Measurements from ENCODE around the gene NTRK1.

The NTRK1 gene

GRCh38 chr1:156846643-156847042 is 14.0 kb upstream of the NTRK1 start:
- Histone ChIP-seq H3K79me2 (ENCODE audit: insufficient read depth, low read length) (no peaks in the 10 kb centered on the region), H2AFZ (ENCODE audit: low read length) (no peak overlapping the region), H4K20me1 (ENCODE audit: insufficient read depth, low read length) (no peaks in the 10 kb centered on the region), H3K36me3 (ENCODE audit: insufficient read depth, low read length) (no peaks in the 10 kb centered on the region), H3K9me3 (ENCODE audit: low read length) (no peaks in the 10 kb centered on the region), H3K27me3 (ENCODE audit: insufficient read depth, low read length) (peaks cover 12% of the 10 kb centered on the region; the same call in 1 of the 2 replicates), H3F3A (ENCODE audit: insufficient read depth, low read length) (no peaks in the 10 kb centered on the region), H3K4me2 (ENCODE audit: low read length) (no peak overlapping the region), H3K9me2 (ENCODE audit: low read depth, low read length) (no peaks in the 10 kb centered on the region), H3K27ac (ENCODE audit: low read depth, low read length, poor library complexity, severe bottlenecking) (no peak overlapping the region), H3K4me1 (ENCODE audit: insufficient read depth, low read length, severe bottlenecking) (no peaks in the 10 kb centered on the region), H3K4me3 (ENCODE audit: low read depth, low read length, poor library complexity, severe bottlenecking) (no peak overlapping the region), H3K9ac (ENCODE audit: low read length) (no peak overlapping the region)
- TF ChIP-seq CTCF (IDR thresholded peaks at IDR 0.05; ENCODE audit: low read length): no peak
- no peak for TF ChIP-seq EZH2 (IDR thresholded peaks at IDR 0.05; ENCODE audit: borderline replicate concordance, low read length)

GRCh38 chr1:156847591-156848460 is 12.8 kb upstream of the NTRK1 start:
- TF ChIP-seq EZH2 (IDR thresholded peaks at IDR 0.05; ENCODE audit: borderline replicate concordance, low read length) (no peak), CTCF (IDR thresholded peaks at IDR 0.05; ENCODE audit: low read length) (no peak)
- H3K27ac ChIP-seq (ENCODE audit: low read depth, low read length, poor library complexity, severe bottlenecking): no peak overlapping the region

GRCh38 chr1:156848461-156849150 is 12.1 kb upstream of the NTRK1 start:
- Histone ChIP-seq H3K79me2 (ENCODE audit: insufficient read depth, low read length) (no peaks in the 10 kb centered on the region), H3K4me2 (ENCODE audit: low read length) (no peak overlapping the region), H3K27me3 (ENCODE audit: insufficient read depth, low read length) (peaks cover 14% of the 10 kb centered on the region; the same call in 1 of the 2 replicates), H3K27ac (ENCODE audit: low read depth, low read length, poor library complexity, severe bottlenecking) (no peak overlapping the region), H3K9me3 (ENCODE audit: low read length) (no peaks in the 10 kb centered on the region), H4K20me1 (ENCODE audit: insufficient read depth, low read length) (no peaks in the 10 kb centered on the region), H2AFZ (ENCODE audit: low read length) (no peak overlapping the region), H3K9ac (ENCODE audit: low read length) (no peak overlapping the region), H3K4me1 (ENCODE audit: insufficient read depth, low read length, severe bottlenecking) (no peaks in the 10 kb centered on the region), H3F3A (ENCODE audit: insufficient read depth, low read length) (no peaks in the 10 kb centered on the region), H3K9me2 (ENCODE audit: low read depth, low read length) (no peaks in the 10 kb centered on the region), H3K4me3 (ENCODE audit: low read depth, low read length, poor library complexity, severe bottlenecking) (no peak overlapping the region), H3K36me3 (ENCODE audit: insufficient read depth, low read length) (no peaks in the 10 kb centered on the region)
- no peak for TF ChIP-seq CTCF (IDR thresholded peaks at IDR 0.05; ENCODE audit: low read length)
- TF ChIP-seq EZH2 (IDR thresholded peaks at IDR 0.05; ENCODE audit: borderline replicate concordance, low read length): no peak

More at GRCh38 chr1:156847591-156848460, 12.8 kb upstream of the NTRK1 start:
- Histone ChIP-seq H2AFZ (ENCODE audit: low read length) (no peak overlapping the region), H4K20me1 (ENCODE audit: insufficient read depth, low read length) (no peaks in the 10 kb centered on the region), H3K9me2 (ENCODE audit: low read depth, low read length) (no peaks in the 10 kb centered on the region), H3K27me3 (ENCODE audit: insufficient read depth, low read length) (peaks cover 14% of the 10 kb centered on the region; the same call in 1 of the 2 replicates), H3K4me2 (ENCODE audit: low read length) (no peak overlapping the region), H3K36me3 (ENCODE audit: insufficient read depth, low read length) (no peaks in the 10 kb centered on the region), H3F3A (ENCODE audit: insufficient read depth, low read length) (no peaks in the 10 kb centered on the region), H3K9me3 (ENCODE audit: low read length) (no peaks in the 10 kb centered on the region), H3K79me2 (ENCODE audit: insufficient read depth, low read length) (no peaks in the 10 kb centered on the region), H3K4me1 (ENCODE audit: insufficient read depth, low read length, severe bottlenecking) (no peaks in the 10 kb centered on the region), H3K4me3 (ENCODE audit: low read depth, low read length, poor library complexity, severe bottlenecking) (no peak overlapping the region), H3K9ac (ENCODE audit: low read length) (no peak overlapping the region)
